ENCODE data around the gene KANK2.

DNA sequence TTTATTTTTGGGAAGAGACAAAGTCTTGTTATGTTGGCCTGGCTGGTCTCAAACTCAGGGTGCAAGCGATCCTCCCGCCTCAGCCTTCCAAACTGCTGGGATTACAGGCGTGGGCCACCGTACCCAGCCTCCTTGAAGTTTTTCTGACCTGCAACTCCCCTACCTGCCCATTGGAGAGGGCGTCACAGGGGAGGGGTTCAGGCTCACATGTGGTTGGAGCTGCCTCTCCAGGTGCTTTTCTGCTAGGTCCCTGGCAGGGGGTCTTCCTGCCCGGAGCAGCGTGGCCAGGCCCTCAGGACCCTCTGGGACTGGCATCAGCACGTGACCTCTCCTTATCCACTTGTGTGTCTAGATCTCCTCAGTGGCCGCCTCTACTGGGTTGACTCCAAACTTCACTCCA lies 80.8 kb downstream of the KANK2 start:
- TF ChIP-seq, protein P1, sequence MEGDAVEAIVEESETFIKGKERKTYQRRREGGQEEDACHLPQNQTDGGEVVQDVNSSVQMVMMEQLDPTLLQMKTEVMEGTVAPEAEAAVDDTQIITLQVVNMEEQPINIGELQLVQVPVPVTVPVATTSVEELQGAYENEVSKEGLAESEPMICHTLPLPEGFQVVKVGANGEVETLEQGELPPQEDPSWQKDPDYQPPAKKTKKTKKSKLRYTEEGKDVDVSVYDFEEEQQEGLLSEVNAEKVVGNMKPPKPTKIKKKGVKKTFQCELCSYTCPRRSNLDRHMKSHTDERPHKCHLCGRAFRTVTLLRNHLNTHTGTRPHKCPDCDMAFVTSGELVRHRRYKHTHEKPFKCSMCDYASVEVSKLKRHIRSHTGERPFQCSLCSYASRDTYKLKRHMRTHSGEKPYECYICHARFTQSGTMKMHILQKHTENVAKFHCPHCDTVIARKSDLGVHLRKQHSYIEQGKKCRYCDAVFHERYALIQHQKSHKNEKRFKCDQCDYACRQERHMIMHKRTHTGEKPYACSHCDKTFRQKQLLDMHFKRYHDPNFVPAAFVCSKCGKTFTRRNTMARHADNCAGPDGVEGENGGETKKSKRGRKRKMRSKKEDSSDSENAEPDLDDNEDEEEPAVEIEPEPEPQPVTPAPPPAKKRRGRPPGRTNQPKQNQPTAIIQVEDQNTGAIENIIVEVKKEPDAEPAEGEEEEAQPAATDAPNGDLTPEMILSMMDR (IDR thresholded peaks at IDR 0.05; ENCODE audit: insufficient read depth, low read length) = no peak
- no peak for TF ChIP-seq GABPA (IDR thresholded peaks at IDR 0.05; ENCODE audit: low read depth)
